DMS 273 treated with DMSO at 0.1 percent for 48 hours (cell line): ENCODE data around the gene EPHA5.
A peak's percentile ranks its signal among the peaks of the same experiment; 100 is the strongest.

Source experiments
- DNase-seq: peaks from one replicate; lab custom pipeline; 2025; lab: John Stamatoyannopoulos, UW

EPHA5 gene

DNA sequence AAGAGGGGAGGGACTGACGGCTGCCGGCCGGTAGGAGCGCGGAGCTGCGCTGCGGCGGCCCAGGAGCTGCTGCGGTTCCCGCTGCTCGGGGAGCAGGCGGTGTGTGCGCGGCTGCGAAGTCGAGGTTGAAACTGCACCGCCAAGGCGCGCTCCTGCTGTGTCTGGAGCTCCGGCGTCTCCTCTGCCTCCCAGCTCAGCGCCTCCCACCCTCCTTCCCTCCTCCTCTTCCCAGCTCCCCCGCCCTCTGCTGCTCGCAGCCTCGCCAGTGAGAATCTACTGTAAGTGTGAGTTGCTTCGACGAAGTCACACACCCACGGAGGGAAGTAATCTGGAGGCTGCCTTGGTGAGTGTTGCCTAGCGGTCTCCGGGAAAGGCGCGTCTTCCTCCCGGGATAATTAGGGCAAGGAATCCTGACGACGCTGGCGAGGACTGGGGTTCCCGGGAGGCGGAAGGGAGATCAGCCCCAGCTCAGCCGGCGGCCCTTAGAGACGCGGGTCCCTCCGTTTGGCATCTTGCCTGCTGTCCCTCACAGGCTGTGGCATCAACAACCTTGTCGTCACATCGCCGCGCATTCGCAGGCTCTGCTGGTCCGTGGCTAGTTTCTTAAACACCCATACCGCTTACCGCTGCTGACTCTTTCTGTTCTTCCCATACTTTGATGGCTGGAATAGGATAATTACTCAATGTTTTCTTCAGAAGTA, at the start of gene EPHA5:
Gene EPHA5, minus strand, starts transcription at position 159 of the 701 bp plus-strand sequence. CDS start 747 bp downstream, outside the sequence.
- peak; percentile 34 for DNase-seq

DNA sequence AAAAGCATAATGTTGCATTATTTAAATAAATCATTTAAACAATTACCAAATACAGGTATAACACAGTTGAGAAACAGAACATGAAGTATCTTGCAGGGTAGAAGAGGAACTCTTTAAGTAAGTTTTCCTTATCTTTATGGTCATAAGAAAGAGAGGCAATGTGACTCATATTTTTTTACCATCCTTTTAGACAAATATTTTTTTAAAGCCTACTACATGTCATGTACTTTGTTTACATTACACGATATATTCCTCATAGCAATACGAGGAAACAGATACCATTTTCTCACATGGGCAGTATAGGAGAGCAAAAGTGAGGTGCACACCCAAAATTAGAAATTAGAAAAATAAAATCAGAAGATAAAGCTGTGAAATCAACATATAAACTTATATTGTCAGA, 49.3 kb upstream of the EPHA5 start:
- DNase-seq, result no peak

DNA sequence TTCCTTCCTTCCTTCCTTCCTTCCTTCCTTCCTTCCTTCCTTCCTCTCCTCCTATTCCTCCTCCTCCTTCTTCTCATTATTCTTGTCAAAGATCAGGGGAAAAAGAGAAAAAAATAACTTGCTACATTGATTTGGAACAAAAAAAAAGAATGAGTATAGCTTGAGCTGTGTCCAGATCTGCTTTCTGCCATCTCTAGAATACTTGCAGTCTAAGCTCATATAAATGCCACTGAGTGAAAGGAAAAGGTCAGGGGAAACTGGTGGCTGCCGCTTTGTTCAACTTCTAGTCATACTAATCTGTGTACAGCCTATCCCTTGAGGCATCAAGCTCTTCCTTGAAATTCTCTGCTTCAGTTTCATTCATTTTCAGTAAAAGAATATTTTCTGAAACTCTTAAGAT, 28.3 kb upstream of the EPHA5 start:
- DNase-seq, result no peak

DNA sequence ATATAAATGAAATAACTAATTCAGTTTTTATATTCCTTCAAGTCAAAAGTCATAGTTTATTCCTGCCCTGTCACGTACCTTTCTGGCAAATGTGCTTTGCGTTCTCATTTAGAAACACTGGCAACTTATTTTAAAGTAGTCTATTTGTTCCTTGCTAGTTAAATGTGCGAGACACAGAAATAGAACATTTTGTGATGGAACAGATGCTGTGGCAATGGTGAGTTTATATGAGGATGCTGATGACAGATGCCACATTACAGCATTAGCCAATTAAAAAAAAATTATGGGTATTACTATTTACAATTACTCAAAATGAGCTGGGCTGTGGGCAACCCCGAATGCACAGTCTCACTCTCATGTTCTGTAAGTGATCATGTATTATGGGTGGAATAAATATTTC, 26.1 kb upstream of the EPHA5 start:
- no peak for DNase-seq

DNA sequence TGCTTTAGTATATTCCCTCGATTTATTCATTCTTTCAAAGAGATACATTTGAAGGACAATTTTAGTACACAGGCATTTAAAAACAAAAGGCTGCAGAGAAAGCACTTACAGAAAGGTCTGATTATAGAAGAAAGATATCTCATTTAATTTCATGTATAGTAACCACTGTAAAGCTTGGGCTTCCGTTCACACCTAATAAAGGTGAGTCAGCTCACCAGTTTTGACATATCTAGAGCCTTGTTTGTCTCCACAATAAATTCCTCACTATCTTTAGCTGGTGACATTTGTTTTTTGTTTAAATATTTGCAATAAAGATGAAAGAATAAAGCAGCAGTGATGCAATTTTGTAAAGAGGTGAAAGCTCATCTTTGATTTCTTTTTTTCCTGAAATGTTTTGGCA, 1.1 kb upstream of the EPHA5 start:
- DNase-seq, result no peak

DNA sequence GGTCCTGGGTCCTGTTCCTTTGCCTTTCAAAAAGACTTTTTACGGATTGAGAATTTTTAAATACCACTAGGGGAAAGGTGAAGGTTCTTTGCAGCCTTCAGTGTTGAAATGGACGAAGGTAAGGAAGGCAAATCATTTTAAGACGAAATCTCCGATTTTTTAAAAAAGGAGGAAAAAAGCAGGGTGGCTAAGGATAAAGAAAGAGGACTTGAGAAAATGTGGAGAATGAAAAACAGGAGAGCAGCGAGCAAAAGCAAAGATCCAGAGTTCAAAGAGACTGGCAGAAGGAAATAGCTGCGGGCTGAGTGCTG, 314 bp downstream of the EPHA5 start:
- DNase-seq, result no peak

DNA sequence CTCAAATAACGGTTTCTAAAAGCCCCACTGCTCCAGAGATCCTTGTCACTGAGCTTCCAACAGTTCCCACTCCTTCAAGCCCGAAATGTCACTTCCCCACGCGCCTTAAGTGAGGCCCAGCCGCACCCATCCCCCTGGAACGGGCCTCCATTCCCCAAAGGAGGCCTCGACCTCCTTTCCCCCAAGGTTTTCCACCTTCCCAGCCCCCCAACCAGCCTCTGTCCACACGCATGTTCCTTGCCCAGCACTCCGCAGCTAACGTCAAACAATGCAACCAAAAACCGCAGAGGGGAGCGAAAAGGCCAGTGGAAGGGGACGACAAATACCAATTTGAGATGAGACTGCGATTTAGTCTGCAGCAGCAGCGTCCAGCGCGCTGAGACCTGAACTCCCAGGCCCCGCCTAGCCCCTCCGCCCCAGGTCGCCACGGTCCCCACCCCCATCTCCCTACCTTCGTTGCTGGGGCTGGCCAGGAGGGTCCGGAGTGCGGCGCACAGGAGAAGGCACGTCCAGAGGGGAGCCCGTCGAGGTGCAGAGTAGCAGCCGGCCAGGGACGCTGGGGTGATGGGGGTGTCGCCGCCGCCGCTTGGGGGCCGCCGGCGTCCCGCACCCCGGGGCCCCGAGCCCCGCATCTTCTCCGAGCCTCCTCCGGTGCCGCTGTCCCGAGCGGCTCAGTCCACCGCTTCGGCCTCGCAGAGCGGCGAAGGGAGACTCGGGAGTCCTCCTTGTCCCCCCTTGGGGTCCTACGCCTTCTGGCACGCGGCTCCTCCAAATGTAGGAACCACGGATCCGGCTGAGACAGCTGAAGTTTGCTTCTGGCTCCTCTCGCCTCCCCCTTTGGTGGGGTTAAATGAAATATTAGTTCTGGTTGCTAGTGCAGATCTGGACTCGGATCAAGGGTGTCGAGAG, 924 bp downstream of the EPHA5 start:
- no peak for DNase-seq

DNA sequence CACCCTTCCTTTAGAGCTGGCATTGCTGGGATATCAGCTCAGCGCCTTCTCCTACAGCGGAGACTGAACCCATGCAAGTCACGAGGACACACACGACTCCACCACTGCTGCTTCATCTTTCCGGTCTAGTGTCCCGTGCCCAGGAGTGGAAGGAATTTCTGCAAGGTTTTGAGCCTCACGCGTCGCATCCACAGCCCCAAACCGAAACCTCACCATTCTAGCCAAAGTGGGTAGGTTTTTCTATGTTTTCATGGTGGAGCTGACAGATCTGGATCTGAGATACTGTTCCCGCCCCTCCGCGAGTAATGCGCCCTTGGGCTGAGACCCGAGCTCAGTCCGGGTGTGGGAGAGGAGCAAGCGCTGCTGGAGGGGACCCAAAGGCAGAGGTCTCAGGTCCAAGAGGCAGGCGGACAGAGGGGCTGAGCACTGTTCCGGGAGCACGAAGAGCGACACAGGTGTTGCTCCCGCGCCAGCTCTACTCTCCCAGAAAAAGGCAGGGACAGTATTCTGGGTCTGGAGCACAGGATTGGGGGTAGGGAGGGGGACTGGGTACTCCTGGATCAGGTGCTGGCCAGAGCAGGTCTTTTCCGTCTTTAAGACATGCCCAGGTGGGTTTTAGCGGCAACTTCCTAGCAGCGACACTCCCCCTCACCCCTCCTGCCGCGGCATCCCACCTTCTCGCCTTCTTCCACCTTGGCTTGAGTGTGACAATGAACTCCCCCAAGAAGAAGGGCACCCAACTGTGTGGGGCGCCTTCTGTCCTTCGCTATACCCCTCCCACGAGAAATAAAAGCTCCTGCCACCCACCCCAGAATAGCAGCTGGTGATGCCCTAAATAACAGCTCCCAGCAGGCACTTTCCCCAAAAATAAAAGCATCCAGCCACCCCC, 1.8 kb downstream of the EPHA5 start:
- DNase-seq, result no peak

DNA sequence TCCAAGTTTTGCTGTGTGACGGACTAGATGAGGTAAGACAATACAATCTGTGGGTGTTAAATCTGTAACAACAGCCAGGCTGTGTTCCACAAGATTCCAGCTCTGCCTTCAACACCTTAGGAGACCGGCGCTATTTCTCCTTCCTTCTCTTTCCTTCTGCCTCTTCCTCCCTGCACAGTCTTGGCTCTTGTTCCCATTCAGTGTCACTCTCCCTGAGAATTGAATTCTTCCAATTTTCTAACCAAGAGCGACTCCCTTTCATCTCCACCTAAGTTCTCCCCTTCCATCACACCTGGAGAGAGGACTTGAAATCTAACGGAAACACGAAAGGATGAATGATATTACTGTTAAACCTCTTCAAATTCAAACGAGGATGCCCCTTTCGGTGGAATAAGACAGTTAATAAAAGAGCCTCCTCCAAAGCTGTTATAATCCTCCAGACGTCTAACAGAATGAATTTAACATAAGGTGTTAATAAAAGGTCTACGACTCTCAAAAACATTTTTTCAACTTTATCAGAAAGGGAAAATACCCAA, 2.7 kb downstream of the EPHA5 start:
- DNase-seq, result no peak

DNA sequence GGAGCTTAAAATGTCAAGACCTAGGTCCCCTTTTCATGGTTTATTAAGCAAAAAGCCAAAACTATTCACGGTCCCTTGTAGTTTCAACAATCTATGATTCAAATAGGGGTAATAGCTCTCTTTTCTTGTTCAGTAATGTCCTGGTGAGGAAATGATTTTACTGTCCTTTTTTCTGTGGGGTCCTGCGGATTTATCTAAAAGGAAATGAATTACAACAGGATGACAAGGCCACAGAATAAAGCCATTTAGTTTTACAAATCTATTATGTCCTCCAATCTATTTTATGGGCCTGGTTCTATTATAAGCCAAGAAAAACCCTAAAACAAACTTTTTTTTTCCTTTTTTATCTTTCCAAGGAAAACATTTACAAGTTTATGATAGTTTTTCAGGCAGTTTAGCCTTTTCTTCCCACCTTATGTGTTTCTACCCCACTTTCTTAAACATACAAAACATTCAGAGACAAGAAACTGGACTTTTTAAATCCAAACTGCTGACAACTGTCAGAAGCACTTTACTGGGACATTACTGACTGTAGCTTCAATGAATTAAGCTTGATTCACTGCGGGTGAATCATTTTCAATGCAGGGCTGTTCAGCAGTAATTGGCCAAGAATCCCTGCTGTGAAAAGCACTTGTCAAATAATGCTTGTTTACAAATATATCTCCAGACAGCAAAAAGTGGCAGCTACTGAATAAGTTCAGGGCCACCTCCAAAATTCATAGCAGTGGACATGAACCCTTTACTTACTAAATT, 4.3 kb downstream of the EPHA5 start:
- DNase-seq, result no peak

DNA sequence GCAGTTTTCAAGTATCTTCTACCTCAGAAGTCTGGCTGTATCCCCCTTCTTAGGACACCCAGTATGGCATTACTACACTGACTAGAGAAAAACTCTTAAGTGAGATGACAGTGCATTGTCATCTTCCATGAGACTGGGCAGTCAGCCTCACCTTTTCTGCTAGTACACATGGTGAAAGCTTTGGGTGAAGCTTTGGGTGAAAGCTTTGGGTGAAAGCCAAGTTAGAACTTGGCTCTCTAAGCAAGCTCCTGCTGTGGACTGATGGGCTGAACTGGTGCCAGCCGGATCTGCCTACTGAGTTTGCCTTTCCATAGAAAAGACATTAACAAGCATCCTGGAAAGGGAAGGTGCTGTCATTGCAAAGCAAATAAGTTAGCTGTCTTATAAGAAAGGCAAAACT, 8.8 kb downstream of the EPHA5 start:
- no peak for DNase-seq

DNA sequence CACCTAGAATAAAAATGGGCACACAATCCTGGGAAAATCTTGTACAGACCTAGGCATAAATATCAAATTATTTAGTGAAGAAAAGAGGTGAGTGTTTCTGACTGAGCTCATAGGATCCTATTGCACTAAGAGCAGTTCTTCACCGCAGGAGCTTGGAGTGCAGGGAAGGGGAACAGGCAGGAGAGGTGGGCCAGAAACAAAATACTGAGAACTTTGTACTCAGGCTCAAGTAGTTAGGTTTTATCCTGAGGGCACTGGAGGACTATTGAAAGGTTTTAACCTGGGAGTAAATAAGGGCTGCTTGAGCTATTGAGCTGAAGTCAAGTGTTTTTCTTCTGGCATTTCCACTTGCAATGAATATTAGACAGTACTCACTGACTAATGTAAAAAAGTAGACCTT, 12.2 kb downstream of the EPHA5 start:
- DNase-seq, result no peak

DNA sequence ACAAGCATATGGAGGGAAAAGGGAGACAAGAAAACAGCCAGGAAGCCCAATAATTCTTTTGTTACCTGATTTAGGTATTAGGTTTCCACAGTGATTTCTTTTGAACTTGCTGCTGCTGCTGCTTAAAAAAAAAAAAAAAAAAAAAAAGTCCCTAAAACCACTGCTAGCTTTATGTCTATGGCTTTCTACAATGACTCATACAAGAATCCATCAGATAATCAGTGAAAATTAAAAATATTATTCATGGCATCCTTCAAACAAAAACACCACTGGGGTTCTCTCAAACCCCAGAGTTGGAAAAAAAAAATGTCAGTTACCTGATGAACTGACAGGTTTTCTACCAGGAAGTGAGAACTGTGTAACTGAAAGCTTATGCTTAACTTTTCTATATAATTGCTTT, 14.3 kb downstream of the EPHA5 start:
- DNase-seq, result no peak

DNA sequence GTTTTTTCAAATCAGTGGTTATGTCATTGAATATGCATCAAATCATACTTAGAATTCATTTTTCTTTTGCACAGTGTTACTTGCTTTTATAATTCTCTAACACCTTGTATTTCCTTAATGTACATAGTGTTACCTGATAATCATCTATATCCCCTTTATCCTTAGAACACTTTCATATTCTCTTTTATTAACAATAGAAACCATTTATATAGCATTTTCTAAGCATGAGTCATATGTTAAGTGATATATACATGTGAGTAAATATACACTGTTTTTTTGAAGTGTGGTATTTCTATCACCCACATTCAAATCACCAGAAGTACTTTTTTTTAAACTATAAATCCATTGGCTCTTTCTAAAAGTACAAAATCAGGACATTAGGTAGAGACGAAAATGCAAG, 15.3 kb downstream of the EPHA5 start:
- DNase-seq, result no peak

DNA sequence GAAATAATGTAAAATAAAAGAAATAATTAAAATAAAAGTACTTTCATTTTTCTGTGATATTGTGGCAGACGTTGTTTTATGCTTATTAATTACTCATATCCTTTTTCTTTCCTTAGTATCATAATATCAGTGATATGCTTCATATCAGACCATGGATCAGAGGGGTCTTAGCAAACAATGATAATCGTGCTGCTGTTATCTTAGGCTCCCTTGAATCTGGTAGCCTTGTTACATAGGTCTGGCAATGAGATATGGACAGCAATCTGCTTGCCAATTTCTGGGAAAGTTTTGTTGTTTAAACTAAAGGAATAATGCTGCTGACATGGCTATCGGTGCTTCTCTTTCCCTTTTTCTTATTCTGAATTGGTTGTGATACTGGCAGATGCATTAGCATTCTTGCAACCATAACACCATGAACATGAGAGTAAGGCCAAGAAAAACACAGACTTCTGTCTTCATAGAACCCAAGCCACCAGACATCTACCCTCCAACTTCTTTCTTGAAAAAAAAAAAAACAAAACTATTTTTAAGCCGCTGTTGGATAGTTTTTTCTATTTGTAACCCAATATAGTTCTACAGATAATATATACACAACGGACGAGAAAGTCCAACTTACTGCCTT, 16.4 kb downstream of the EPHA5 start:
- no peak for DNase-seq

DNA sequence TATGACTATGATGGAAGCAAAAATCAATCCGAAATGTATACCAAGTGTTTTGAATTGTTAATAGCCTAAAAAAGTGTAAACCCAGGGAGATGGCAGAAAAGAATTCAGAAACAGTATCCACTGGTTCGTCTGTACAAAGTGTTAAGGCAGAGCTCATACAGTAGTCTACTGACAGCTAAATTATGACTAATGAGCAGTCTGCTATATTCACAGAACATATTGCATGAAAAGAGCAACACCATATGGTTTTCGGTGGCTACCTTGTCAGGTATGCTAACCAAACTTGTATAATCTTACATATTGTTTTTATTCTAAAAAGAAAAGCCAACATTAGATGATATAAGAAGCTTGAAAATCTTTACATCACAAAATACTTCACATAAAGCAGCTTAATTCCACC, 18.5 kb downstream of the EPHA5 start:
- DNase-seq, result no peak

DNA sequence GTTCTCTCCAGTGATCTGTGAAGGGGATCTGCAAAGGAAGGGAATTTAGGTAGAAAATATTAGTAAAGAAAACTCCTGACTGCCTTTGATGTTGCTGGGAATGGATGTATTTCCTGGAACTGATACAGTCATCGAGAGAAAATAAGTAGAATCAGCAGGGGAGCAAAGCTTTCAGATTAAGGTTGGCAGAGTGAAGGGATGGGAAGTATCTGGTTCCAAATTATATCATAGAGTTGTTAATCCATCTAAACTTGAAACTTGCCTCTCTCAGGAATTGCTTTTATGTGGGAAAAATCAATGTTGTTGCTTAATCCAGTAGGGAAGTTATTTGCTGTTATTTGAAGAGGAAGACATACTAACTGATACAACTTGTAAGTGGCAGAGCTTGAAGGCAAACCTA, 19.3 kb downstream of the EPHA5 start:
- DNase-seq, result no peak

DNA sequence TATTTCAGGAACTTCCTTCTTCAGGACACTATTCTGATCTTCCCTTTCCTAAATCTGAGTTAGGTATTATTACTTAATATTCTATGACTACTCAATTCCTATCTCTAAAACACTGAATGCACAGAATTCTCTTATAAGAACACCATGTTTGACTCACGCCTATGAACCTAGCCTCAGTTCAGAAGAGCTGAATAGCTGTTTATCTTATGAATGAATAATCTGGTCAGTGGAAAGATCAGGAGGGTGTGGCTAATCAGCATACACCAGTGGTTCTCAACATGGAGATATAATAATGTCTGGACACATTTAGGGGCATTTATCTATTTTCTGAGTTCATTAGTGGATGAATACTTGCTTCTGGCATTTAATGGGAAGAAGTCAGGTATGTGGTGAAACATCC, 24.2 kb downstream of the EPHA5 start:
- DNase-seq, result no peak

DNA sequence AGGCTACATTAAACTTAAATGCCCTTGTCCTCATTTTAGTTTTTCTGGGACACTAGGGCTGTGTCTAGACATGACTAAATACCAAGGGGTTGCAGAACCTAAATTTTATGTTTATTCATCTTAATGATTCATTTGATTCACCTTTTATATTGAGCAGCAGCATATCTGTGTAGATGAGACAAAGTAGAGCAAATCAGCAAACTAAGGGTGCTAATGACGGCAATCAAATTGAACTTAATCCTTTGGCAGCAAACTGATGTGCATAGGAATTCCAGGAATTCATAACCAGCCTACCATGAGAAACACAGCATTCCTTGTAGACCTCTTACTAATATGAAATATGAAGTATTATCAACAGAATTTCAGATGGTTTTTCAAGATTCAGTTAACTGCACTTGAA, 25.1 kb downstream of the EPHA5 start:
- DNase-seq, result no peak

DNA sequence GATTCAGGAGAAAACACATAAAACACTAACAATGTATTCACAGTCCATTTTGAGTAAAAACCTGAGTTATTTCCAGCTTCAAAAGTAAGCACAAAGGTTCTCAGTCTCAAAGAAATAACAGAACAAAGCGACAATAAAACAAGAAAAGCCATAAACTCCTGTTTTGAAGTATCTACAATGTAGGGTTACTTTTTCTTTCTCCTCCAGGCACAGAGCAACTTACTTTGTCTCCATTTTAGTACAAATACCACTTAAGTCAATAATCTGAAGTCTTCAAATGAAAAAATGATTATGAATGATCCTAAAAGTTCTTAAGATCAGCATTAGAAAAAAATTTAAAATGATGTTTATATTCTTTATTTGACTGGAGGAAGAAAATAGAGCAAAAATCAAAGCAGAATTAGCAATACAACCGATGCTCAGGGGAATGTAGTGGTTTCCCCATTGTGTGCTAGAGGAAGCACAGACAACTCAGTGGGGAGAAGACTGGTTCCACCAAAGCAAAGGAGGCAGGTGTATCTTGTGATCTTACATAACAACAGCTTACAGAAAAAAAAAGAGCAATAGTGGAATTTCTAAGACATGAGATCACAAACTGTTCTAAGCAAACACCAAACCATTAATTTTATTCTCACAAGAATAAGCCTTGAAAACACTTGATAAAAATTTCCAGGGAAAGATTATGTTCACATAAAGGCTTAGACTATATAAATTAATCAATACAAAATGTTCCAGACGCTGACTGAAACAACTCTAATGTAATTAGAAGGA, 35.1 kb downstream of the EPHA5 start:
- DNase-seq, result no peak
